Glutamatergic neuron (in vitro differentiated cells): ENCODE data around the gene GPR180. TPM values are rescaled to one million over a fixed set of nuclear protein-coding genes. Genes with fewer than 3 reads are reported as not detected.

Source experiments
- DNase-seq: peaks from one replicate; pipeline ENCODE4 v3.0.0; 2022
- H3K27ac Mint-ChIP-seq: one replicate; pipeline ENCODE4 v1.8.0; 2020; ENCODE audit warnings: mild to moderate bottlenecking, mixed read lengths, inconsistent platforms; ENCODE audit not compliant: unreplicated experiment
- H3K27me3 Mint-ChIP-seq: one replicate; pipeline ENCODE4 v1.8.0; 2020; ENCODE audit warnings: mild to moderate bottlenecking, moderate library complexity, mixed read lengths, inconsistent platforms; ENCODE audit not compliant: unreplicated experiment
- H3K36me3 Mint-ChIP-seq: one replicate; pipeline ENCODE4 v1.8.0; 2020; ENCODE audit warnings: mild to moderate bottlenecking, mixed read lengths, inconsistent platforms; ENCODE audit not compliant: unreplicated experiment
- H3K4me1 Mint-ChIP-seq: one replicate; pipeline ENCODE4 v1.8.0; 2020; ENCODE audit warnings: mild to moderate bottlenecking, low read depth, mixed read lengths, inconsistent platforms; ENCODE audit not compliant: unreplicated experiment
- H3K4me3 Mint-ChIP-seq: one replicate; pipeline ENCODE4 v1.8.0; 2020; ENCODE audit warnings: mild to moderate bottlenecking, mixed read lengths, inconsistent platforms; ENCODE audit not compliant: unreplicated experiment
- H3K9me3 Mint-ChIP-seq: one replicate; pipeline ENCODE4 v1.8.0; 2020; ENCODE audit warnings: mild to moderate bottlenecking, moderate library complexity, mixed read lengths, inconsistent platforms; ENCODE audit not compliant: unreplicated experiment
- total RNA-seq: library from RNA; stranded (reverse); fragmentation: NEBNext Ultra II Directional; extraction: Animal tissue kit (Norgen Biotek cat#: 25700); gene quantifications from one replicate; pipeline ENCODE4 v1.2.1, GENCODE V29; 2021; ENCODE audit not compliant: unreplicated experiment
- TF ChIP-seq, protein P1 (sequence below): fragments of 200-600 bp; sonication (generic); IDR thresholded peaks from one replicate; pipeline ENCODE4 v1.5.0; 2021; ENCODE audit not compliant: partially characterized antibody, unreplicated experiment

Gene GPR180
- total RNA-seq, 1 donor from 2014 or later: 3.0 TPM

DNA sequence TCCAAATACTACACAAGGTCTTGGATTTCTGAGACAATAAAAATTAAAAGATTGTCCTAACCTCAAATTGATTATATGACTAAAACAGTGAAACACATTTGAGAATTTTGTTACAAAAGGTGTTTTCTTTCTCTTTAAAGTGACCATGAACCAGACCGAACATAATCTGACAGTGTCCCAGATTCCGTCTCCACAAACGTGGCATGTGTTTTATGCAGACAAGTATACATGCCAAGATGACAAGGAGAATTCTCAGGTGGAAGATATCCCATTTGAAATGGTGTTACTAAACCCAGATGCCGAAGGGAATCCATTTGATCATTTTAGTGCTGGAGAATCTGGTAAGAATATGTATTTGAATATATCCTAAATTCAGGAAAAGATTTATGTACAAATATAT lies 10.4 kb downstream of the GPR180 start:
- Mint-ChIP-seq H3K9me3 (no peaks in the 10 kb centered on the region), H3K27ac (no peak overlapping the region), H3K36me3 (no peaks in the 10 kb centered on the region), H3K4me3 (no peak overlapping the region), H3K27me3 (no peaks in the 10 kb centered on the region), H3K4me1 (no peaks in the 10 kb centered on the region)
- no peak for DNase-seq
- TF ChIP-seq, protein P1, sequence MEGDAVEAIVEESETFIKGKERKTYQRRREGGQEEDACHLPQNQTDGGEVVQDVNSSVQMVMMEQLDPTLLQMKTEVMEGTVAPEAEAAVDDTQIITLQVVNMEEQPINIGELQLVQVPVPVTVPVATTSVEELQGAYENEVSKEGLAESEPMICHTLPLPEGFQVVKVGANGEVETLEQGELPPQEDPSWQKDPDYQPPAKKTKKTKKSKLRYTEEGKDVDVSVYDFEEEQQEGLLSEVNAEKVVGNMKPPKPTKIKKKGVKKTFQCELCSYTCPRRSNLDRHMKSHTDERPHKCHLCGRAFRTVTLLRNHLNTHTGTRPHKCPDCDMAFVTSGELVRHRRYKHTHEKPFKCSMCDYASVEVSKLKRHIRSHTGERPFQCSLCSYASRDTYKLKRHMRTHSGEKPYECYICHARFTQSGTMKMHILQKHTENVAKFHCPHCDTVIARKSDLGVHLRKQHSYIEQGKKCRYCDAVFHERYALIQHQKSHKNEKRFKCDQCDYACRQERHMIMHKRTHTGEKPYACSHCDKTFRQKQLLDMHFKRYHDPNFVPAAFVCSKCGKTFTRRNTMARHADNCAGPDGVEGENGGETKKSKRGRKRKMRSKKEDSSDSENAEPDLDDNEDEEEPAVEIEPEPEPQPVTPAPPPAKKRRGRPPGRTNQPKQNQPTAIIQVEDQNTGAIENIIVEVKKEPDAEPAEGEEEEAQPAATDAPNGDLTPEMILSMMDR: no peak

DNA sequence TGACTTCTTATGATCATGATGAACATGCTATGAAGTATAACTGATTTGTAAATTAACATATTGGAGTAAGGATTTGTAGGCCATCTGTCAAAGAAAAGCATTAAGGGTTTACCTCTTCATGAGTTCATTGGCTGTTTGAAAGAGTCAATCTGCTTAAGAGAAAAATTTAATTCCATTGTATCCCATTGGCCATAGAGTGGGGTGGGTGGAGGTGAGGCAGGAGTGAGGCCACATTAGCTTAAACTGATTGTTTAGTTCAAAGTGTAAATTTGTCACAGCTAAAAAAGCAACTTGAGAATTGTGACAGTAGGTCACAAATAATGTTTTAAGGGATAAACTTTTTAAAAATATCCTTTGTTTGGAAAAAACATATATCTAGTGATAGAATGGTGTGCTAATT lies 11.4 kb downstream of the GPR180 start:
- no peaks in the 10 kb centered on the region for H3K27me3 Mint-ChIP-seq
- DNase-seq: no peak
- TF ChIP-seq, protein P1: no peak
- no peaks in the 10 kb centered on the region for H3K9me3 Mint-ChIP-seq
- no peak overlapping the region for H3K4me3 Mint-ChIP-seq
- H3K36me3 Mint-ChIP-seq: no peaks in the 10 kb centered on the region
- H3K27ac Mint-ChIP-seq: no peak overlapping the region
- no peaks in the 10 kb centered on the region for H3K4me1 Mint-ChIP-seq

DNA sequence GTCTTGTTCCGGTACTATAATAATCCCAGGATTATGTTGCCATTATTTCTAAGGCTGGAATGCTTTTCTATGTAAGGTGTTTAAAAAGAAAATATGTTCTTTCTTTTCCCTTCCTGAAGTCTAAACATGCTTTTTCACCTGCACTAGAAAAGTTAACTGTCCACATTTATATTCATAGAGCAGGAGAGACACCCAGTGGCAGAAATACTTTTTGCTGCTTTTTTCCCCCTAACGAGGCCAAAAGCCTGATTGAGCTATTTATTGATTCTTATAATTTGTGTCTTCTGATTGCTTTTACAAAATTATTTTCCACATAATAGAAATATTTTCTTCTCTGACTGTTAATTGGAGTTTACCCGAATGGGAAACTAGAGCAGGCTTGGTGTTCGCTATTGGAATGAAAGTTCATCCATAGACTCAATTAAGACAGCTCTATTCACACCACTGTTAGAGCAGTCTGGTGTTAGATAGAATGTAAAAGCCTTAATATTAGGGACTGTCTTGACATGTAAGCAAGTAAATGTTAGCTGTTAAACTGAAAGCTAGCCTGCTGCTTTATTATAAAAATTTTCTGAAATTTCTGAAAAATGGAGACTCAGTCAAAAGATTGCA lies 15.8 kb downstream of the GPR180 start:
- TF ChIP-seq, protein P1: peak; percentile 48
- Mint-ChIP-seq H3K27me3 (no peaks in the 10 kb centered on the region), H3K4me3 (no peak overlapping the region), H3K9me3 (no peaks in the 10 kb centered on the region), H3K4me1 (no peaks in the 10 kb centered on the region), H3K27ac (no peak overlapping the region), H3K36me3 (no peaks in the 10 kb centered on the region)
- DNase-seq: no peak

DNA sequence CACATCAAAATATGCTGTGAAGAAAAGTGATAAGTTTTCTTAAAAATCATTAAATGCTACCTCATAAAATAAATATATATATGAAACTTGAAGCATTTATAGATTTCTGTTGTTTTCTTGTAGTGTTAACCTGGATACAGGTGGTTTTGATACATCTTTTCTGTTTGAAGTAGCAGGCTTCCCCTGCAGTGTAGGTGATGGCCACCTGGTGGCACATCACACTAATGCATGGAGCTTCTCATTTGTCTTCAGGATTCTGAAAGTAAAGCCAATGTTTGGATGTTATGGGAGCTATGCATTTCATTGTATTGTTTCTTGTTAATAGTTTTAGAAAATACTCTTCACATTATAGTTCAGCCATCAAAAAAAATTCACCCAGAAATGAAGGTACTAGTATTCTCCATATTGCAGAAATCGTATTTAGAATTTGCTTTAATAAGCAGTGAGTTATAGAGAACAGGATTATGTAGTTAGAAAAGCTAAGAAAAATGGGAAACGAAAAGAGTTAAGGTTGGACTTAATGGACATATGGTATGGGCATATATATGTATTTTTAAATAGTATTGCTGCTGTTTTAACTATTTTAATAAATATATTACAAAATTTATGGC lies 18.7 kb downstream of the GPR180 start:
- TF ChIP-seq, protein P1: peak; percentile 81

DNA sequence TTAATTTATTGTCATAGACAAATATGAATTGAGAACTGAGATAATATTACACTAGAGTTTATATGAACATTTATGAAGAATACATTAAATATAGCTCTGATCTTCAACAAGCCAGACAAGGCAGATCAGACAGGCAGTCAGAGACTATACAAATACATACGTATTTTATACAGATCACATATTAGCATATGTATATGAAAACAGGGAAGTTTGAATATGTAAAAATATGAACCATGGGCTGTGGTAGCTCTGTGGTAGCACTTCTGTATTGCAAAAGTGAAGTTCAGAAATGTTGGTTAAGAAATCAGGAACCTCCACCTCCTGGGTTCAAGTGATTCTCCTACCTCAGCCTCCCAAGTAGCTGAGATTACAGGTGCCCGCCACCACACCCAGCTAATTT lies 20.7 kb downstream of the GPR180 start:
- no peaks in the 10 kb centered on the region for H3K36me3 Mint-ChIP-seq
- no peak for DNase-seq
- H3K4me1 Mint-ChIP-seq: no peaks in the 10 kb centered on the region
- H3K9me3 Mint-ChIP-seq: no peaks in the 10 kb centered on the region
- H3K27me3 Mint-ChIP-seq: no peaks in the 10 kb centered on the region
- H3K4me3 Mint-ChIP-seq: no peak overlapping the region
- TF ChIP-seq, protein P1: no peak
- no peak overlapping the region for H3K27ac Mint-ChIP-seq

More for the DNA sequence above, 18.7 kb downstream of the GPR180 start:
- H3K4me1 Mint-ChIP-seq: no peaks in the 10 kb centered on the region
- no peaks in the 10 kb centered on the region for H3K27me3 Mint-ChIP-seq
- no peak overlapping the region for H3K4me3 Mint-ChIP-seq
- no peaks in the 10 kb centered on the region for H3K9me3 Mint-ChIP-seq
- H3K27ac Mint-ChIP-seq: no peak overlapping the region
- DNase-seq: peak; percentile 43
- no peaks in the 10 kb centered on the region for H3K36me3 Mint-ChIP-seq
